Keratinocyte (primary cell): ENCODE measurements around the gene PLCH2. TPM values are rescaled to one million over a fixed set of nuclear protein-coding genes. Genes with fewer than 3 reads are reported as not detected.

Experiments
- DNase-seq: peaks from one replicate; pipeline ENCODE4 v3.0.0-alpha.2; 2011; ENCODE audit warnings: low read depth, missing footprints, low spot score
- FAIRE-seq: peaks from 2 replicates; lab custom pipeline; 2011; peaks lifted over from hg19 to GRCh38; lab: Jason Lieb, UNC
- H2AFZ ChIP-seq: 2 replicates; pipeline ENCODE4 v1.6.0; 2012; ENCODE audit warnings: low read length, control low read depth, inconsistent platforms; ENCODE audit not compliant: control insufficient read depth
- H3K27ac ChIP-seq: 2 replicates; pipeline ENCODE4 v1.5.1; 2011; ENCODE audit warnings: low read length; ENCODE audit not compliant: control insufficient read depth, insufficient read depth
- H3K27me3 ChIP-seq: 3 replicates; pipeline ENCODE4 v1.6.0; 2011; ENCODE audit warnings: low read length; ENCODE audit not compliant: control insufficient read depth, insufficient read depth; ENCODE audit errors: extremely low read depth
- H3K36me3 ChIP-seq, 2 experiments: 2 replicates in 1 of 2; 3 replicates in 1 of 2; pipeline ENCODE4 v1.5.1; 2011; ENCODE audit warnings: low read length in 2 of 2, mild to moderate bottlenecking in 1 of 2; ENCODE audit not compliant: control insufficient read depth in 2 of 2, insufficient read depth in 2 of 2; ENCODE audit errors: extremely low read depth in 1 of 2
- H3K4me1 ChIP-seq: 3 replicates; pipeline ENCODE4 v1.5.1; 2011; ENCODE audit warnings: low read length; ENCODE audit not compliant: control insufficient read depth, insufficient read depth; ENCODE audit errors: extremely low read depth
- H3K4me2 ChIP-seq: 3 replicates; pipeline ENCODE4 v1.6.0; 2011; ENCODE audit warnings: low read depth, low read length; ENCODE audit not compliant: control insufficient read depth, insufficient read depth; ENCODE audit errors: extremely low read depth
- H3K4me3 ChIP-seq, 3 experiments: fragments of 200-600 bp in 1 of 3; sonication (generic) in 1 of 3; 2 replicates in 2 of 3; 3 replicates in 1 of 3; pipeline ENCODE4 v1.5.1; 2011 to 2016; ENCODE audit warnings: low read length in 3 of 3, mild to moderate bottlenecking in 3 of 3, control low read depth in 2 of 3, inconsistent platforms in 1 of 3, low read depth in 1 of 3, mixed read lengths in 1 of 3, mixed run types in 1 of 3, moderate library complexity in 1 of 3; ENCODE audit not compliant: control insufficient read depth in 2 of 3, insufficient read depth in 2 of 3; ENCODE audit errors: extremely low read depth in 1 of 3
- H3K79me2 ChIP-seq: 2 replicates; pipeline ENCODE4 v1.6.0; 2012; ENCODE audit warnings: low read length; ENCODE audit not compliant: control insufficient read depth, insufficient read depth
- H3K9ac ChIP-seq: 3 replicates; pipeline ENCODE4 v1.6.0; 2011; ENCODE audit warnings: low read length; ENCODE audit not compliant: control insufficient read depth, insufficient read depth; ENCODE audit errors: extremely low read depth
- H3K9me1 ChIP-seq: 3 replicates; pipeline ENCODE4 v1.6.0; 2011; ENCODE audit warnings: low read length; ENCODE audit not compliant: control insufficient read depth, insufficient read depth; ENCODE audit errors: extremely low read depth
- H3K9me3 ChIP-seq: 2 replicates; pipeline ENCODE4 v1.5.1; 2012; ENCODE audit warnings: low read depth, low read length; ENCODE audit not compliant: control insufficient read depth
- H4K20me1 ChIP-seq: 3 replicates; pipeline ENCODE4 v1.6.0; 2011; ENCODE audit warnings: low read length; ENCODE audit not compliant: control insufficient read depth, insufficient read depth; ENCODE audit errors: extremely low read depth
- EZH2 ChIP-seq: IDR thresholded peaks from one replicate; pipeline ENCODE4 v1.6.1; 2012; ENCODE audit warnings: inconsistent platforms, mild to moderate bottlenecking, low read length, moderate library complexity
- dilution Hi-C: fragments of 300-500 bp; cut with MboI; formaldehyde crosslinking; loops from one replicate; pipeline ENCODE4 v1.7.0; 2020; ENCODE audit warnings: low sequenced_read_pairs; ENCODE audit not compliant: extremely low pct_ligation_motif_present
- polyA plus RNA-seq, 5 experiments: library from polyadenylated mRNA; depleted of rRNA in 3 of 5; stranded (reverse) in 3 of 5; stranded (forward) in 1 of 5; unstranded in 1 of 5; fragments of >200 nt; gene quantifications; 1 replicate in 1 of 5; 2 replicates in 3 of 5; 3 replicates in 1 of 5; pipeline versions ENCODE4 v1.2.1 to v1.2.3, GENCODE V29; 2011 to 2012; ENCODE audit warnings: missing spikeins in 2 of 5, low read depth in 1 of 5, low replicate concordance in 1 of 5
- TF ChIP-seq, protein P1 (sequence below), 3 experiments: IDR thresholded peaks in 1 of 3; conservative IDR thresholded peaks in 1 of 3; optimal IDR thresholded peaks in 1 of 3; 2 replicates in 2 of 3; 3 replicates in 1 of 3; pipeline versions ENCODE3 to v1.5.1; 2011; ENCODE audit warnings: low read length in 3 of 3, mild to moderate bottlenecking in 3 of 3, moderate library complexity in 2 of 3, control low read depth in 1 of 3, inconsistent platforms in 1 of 3; ENCODE audit not compliant: insufficient read depth in 2 of 3; ENCODE audit errors: extremely low read depth in 1 of 3

PLCH2 gene
- polyA plus RNA-seq, 1 donor (not counting 4 experiments of a cell fraction or from before 2014, with no cell fraction given): 57.4 TPM

DNA sequence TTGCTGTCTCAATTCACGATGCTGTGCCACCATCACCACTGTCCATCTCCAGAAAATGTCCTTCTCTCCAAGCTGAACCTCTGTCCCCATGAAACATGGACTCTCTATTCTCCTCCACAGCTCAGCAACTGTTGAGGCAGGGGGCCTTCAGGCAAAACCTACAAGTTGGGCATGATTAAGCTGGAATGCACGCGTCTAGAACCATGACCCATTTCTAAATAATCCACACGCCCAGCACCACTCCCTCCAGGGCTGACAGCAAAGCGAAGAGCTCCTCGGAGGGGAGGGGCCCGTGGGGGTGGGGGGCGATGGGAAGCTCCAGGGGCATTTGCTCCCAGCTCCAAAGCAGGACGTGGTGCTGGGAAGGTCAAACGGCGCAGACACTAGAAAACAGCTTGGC is 57.3 kb downstream of the PLCH2 start:
- no peak overlapping the region for H3K4me3 ChIP-seq
- dilution Hi-C loops: no loop called here
- H3K27ac ChIP-seq: peak overlapping the region; percentile 80
- peak overlapping the region; percentile 68 for H3K4me2 ChIP-seq
- no peaks in the 10 kb centered on the region for H3K79me2 ChIP-seq
- FAIRE-seq: peak; percentile 90
- no peak for DNase-seq
- no peaks in the 10 kb centered on the region for H3K9me1 ChIP-seq
- no peaks in the 10 kb centered on the region for H4K20me1 ChIP-seq
- H3K9ac ChIP-seq: peak overlapping the region; percentile 65
- TF ChIP-seq EZH2: no peak
- TF ChIP-seq, protein P1, sequence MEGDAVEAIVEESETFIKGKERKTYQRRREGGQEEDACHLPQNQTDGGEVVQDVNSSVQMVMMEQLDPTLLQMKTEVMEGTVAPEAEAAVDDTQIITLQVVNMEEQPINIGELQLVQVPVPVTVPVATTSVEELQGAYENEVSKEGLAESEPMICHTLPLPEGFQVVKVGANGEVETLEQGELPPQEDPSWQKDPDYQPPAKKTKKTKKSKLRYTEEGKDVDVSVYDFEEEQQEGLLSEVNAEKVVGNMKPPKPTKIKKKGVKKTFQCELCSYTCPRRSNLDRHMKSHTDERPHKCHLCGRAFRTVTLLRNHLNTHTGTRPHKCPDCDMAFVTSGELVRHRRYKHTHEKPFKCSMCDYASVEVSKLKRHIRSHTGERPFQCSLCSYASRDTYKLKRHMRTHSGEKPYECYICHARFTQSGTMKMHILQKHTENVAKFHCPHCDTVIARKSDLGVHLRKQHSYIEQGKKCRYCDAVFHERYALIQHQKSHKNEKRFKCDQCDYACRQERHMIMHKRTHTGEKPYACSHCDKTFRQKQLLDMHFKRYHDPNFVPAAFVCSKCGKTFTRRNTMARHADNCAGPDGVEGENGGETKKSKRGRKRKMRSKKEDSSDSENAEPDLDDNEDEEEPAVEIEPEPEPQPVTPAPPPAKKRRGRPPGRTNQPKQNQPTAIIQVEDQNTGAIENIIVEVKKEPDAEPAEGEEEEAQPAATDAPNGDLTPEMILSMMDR (optimal IDR thresholded peaks at IDR 0.05 in 1 of 3, IDR thresholded peaks at IDR 0.05 in 1 of 3, conservative IDR thresholded peaks at IDR 0.05 in 1 of 3; ENCODE audit: extremely low read depth in 1 of 3, insufficient read depth in 2 of 3, low read length in 3 of 3): no peak
- peaks cover 76% of the 10 kb centered on the region for H3K4me1 ChIP-seq
- H3K36me3 ChIP-seq: no peaks in the 10 kb centered on the region
- H3K27me3 ChIP-seq: no peaks in the 10 kb centered on the region
- no peak overlapping the region for H2AFZ ChIP-seq
- no peaks in the 10 kb centered on the region for H3K9me3 ChIP-seq

DNA sequence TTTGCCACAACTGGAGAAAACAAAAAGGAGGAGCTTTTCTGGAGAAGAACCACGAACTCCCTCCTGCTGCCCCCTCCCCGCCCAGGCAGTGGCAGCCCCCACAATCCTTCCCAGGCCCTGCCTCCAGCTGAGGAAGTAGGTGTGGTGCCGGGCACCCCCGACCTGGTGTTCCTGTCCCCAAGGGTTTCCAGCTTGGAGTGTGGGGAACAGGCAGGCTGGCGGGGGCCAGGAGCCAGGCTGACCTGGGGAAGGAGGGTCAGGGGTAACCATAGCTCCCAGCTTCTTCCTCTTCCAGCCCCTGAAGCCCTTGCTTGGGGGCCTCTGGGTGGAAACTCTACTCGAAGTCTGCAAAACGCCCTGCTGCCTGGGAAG is 58.2 kb downstream of the PLCH2 start:
- Histone ChIP-seq H3K79me2 (no peaks in the 10 kb centered on the region), H3K36me3 (no peaks in the 10 kb centered on the region), H3K4me1 (peaks cover 71% of the 10 kb centered on the region), H3K27ac (peak overlapping the region; percentile 75), H2AFZ (no peak overlapping the region), H3K27me3 (no peaks in the 10 kb centered on the region), H3K9me1 (no peaks in the 10 kb centered on the region), H3K9ac (peak overlapping the region; percentile 47), H3K4me2 (peak overlapping the region; percentile 68), H3K4me3 (peak overlapping the region in 1 of 3 experiments; percentile 27), H3K9me3 (no peaks in the 10 kb centered on the region), H4K20me1 (no peaks in the 10 kb centered on the region)
- TF ChIP-seq EZH2: no peak
- TF ChIP-seq, protein P1 (optimal IDR thresholded peaks at IDR 0.05 in 1 of 3, IDR thresholded peaks at IDR 0.05 in 1 of 3, conservative IDR thresholded peaks at IDR 0.05 in 1 of 3; ENCODE audit: extremely low read depth in 1 of 3, insufficient read depth in 2 of 3, low read length in 3 of 3): no peak
- DNase-seq (no peak), FAIRE-seq (no peak)
- dilution Hi-C loops: no loop called here
